ENCODE results near the gene STRAP.

The STRAP gene

DNA sequence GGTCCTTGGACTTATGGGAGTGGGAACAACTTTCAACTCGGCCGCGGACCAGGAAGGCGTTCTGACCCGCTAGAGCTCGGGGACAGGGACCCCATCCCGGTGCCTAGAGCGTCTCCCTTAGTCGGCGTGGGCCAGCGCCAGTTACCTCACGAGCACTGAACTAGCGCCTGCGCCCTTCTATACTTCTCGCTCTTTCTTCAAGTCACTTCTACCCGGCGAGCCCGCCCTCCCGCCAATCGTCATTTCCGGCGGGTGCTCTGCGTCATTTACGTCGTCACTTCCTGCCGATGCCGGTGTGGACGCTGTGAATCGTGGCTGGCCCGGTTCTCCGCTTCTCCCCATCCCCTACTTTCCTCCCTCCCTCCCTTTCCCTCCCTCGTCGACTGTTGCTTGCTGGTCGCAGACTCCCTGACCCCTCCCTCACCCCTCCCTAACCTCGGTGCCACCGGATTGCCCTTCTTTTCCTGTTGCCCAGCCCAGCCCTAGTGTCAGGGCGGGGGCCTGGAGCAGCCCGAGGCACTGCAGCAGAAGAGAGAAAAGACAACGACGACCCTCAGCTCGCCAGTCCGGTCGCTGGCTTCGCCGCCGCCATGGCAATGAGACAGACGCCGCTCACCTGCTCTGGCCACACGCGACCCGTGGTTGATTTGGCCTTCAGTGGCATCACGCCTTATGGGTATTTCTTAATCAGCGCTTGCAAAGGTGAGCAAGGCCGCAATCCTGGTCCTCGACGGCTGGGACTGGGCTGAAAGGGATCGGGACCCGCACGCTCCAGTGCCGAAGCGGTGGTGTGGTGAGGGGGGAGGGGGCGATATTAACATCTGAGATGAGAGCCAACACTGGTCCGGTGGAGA, at the start of gene STRAP (continued):
- TF ChIP-seq ZNF366 (tag by site-specific recombination; conservative IDR thresholded peaks at IDR 0.05) (peak; percentile 93), KLF1 (tag by site-specific recombination; IDR thresholded peaks at IDR 0.05) (peak; percentile 56), ZSCAN16 (tag by site-specific recombination; IDR thresholded peaks at IDR 0.05) (no peak), GLIS2 (tag by site-specific recombination; IDR thresholded peaks at IDR 0.05) (0 out of 2 replicates have a peak, but pooled peaks have one; percentile 38), ZNF701 (tag by site-specific recombination; IDR thresholded peaks at IDR 0.05) (no peak), YY2 (tag by site-specific recombination; IDR thresholded peaks at IDR 0.05) (peak; percentile 65), SP3 (tag by site-specific recombination; IDR thresholded peaks at IDR 0.05) (peak; percentile 81), ZNF529 (tag by site-specific recombination; IDR thresholded peaks at IDR 0.05; ENCODE audit: insufficient replicate concordance) (no peak), EGR2 (tag by site-specific recombination; IDR thresholded peaks at IDR 0.05; ENCODE audit: low read depth) (no peak), ZNF561 (tag by site-specific recombination; IDR thresholded peaks at IDR 0.05; ENCODE audit: borderline replicate concordance) (0 out of 2 replicates have a peak, but pooled peaks have one; percentile 52), KLF10 (tag by site-specific recombination; IDR thresholded peaks at IDR 0.05) (no peak), ZNF585B (tag by site-specific recombination; IDR thresholded peaks at IDR 0.05) (no peak), ZNF596 (tag by site-specific recombination; IDR thresholded peaks at IDR 0.05) (0 out of 2 replicates have a peak, but pooled peaks have one; percentile 27), SP2 (tag by site-specific recombination; IDR thresholded peaks at IDR 0.05) (peak; percentile 96), ZNF571 (tag by site-specific recombination; IDR thresholded peaks at IDR 0.05) (no peak), ZNF501 (tag by site-specific recombination; IDR thresholded peaks at IDR 0.05) (no peak; the same call in 1 of the 2 replicates), ZNF777 (tag by site-specific recombination; IDR thresholded peaks at IDR 0.05; ENCODE audit: borderline replicate concordance) (0 out of 2 replicates have a peak, but pooled peaks have one; percentile 17), ZBTB20 (tag by site-specific recombination; IDR thresholded peaks at IDR 0.05) (peak; percentile 19; the same call in 1 of the 2 replicates)
- TF ChIP-seq, protein P1, sequence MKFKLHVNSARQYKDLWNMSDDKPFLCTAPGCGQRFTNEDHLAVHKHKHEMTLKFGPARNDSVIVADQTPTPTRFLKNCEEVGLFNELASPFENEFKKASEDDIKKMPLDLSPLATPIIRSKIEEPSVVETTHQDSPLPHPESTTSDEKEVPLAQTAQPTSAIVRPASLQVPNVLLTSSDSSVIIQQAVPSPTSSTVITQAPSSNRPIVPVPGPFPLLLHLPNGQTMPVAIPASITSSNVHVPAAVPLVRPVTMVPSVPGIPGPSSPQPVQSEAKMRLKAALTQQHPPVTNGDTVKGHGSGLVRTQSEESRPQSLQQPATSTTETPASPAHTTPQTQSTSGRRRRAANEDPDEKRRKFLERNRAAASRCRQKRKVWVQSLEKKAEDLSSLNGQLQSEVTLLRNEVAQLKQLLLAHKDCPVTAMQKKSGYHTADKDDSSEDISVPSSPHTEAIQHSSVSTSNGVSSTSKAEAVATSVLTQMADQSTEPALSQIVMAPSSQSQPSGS (tag by site-specific recombination; IDR thresholded peaks at IDR 0.05; ENCODE audit: low read depth) = peak; percentile 54; the same call in 1 of the 2 replicates
- TF ChIP-seq, protein P2, sequence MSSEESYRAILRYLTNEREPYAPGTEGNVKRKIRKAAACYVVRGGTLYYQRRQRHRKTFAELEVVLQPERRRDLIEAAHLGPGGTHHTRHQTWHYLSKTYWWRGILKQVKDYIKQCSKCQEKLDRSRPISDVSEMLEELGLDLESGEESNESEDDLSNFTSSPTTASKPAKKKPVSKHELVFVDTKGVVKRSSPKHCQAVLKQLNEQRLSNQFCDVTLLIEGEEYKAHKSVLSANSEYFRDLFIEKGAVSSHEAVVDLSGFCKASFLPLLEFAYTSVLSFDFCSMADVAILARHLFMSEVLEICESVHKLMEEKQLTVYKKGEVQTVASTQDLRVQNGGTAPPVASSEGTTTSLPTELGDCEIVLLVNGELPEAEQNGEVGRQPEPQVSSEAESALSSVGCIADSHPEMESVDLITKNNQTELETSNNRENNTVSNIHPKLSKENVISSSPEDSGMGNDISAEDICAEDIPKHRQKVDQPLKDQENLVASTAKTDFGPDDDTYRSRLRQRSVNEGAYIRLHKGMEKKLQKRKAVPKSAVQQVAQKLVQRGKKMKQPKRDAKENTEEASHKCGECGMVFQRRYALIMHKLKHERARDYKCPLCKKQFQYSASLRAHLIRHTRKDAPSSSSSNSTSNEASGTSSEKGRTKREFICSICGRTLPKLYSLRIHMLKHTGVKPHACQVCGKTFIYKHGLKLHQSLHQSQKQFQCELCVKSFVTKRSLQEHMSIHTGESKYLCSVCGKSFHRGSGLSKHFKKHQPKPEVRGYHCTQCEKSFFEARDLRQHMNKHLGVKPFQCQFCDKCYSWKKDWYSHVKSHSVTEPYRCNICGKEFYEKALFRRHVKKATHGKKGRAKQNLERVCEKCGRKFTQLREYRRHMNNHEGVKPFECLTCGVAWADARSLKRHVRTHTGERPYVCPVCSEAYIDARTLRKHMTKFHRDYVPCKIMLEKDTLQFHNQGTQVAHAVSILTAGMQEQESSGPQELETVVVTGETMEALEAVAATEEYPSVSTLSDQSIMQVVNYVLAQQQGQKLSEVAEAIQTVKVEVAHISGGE (tag by site-specific recombination; conservative IDR thresholded peaks at IDR 0.05; ENCODE audit: low read depth) = peak; percentile 89
- TF ChIP-seq, protein P3, sequence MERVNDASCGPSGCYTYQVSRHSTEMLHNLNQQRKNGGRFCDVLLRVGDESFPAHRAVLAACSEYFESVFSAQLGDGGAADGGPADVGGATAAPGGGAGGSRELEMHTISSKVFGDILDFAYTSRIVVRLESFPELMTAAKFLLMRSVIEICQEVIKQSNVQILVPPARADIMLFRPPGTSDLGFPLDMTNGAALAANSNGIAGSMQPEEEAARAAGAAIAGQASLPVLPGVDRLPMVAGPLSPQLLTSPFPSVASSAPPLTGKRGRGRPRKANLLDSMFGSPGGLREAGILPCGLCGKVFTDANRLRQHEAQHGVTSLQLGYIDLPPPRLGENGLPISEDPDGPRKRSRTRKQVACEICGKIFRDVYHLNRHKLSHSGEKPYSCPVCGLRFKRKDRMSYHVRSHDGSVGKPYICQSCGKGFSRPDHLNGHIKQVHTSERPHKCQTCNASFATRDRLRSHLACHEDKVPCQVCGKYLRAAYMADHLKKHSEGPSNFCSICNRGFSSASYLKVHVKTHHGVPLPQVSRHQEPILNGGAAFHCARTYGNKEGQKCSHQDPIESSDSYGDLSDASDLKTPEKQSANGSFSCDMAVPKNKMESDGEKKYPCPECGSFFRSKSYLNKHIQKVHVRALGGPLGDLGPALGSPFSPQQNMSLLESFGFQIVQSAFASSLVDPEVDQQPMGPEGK (tag by site-specific recombination; IDR thresholded peaks at IDR 0.05) = peak; percentile 90
- TF ChIP-seq, protein P4, sequence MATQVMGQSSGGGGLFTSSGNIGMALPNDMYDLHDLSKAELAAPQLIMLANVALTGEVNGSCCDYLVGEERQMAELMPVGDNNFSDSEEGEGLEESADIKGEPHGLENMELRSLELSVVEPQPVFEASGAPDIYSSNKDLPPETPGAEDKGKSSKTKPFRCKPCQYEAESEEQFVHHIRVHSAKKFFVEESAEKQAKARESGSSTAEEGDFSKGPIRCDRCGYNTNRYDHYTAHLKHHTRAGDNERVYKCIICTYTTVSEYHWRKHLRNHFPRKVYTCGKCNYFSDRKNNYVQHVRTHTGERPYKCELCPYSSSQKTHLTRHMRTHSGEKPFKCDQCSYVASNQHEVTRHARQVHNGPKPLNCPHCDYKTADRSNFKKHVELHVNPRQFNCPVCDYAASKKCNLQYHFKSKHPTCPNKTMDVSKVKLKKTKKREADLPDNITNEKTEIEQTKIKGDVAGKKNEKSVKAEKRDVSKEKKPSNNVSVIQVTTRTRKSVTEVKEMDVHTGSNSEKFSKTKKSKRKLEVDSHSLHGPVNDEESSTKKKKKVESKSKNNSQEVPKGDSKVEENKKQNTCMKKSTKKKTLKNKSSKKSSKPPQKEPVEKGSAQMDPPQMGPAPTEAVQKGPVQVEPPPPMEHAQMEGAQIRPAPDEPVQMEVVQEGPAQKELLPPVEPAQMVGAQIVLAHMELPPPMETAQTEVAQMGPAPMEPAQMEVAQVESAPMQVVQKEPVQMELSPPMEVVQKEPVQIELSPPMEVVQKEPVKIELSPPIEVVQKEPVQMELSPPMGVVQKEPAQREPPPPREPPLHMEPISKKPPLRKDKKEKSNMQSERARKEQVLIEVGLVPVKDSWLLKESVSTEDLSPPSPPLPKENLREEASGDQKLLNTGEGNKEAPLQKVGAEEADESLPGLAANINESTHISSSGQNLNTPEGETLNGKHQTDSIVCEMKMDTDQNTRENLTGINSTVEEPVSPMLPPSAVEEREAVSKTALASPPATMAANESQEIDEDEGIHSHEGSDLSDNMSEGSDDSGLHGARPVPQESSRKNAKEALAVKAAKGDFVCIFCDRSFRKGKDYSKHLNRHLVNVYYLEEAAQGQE (tag by site-specific recombination; IDR thresholded peaks at IDR 0.05) = 0 out of 2 replicates have a peak, but pooled peaks have one; percentile 4
- TF ChIP-seq, protein P5, sequence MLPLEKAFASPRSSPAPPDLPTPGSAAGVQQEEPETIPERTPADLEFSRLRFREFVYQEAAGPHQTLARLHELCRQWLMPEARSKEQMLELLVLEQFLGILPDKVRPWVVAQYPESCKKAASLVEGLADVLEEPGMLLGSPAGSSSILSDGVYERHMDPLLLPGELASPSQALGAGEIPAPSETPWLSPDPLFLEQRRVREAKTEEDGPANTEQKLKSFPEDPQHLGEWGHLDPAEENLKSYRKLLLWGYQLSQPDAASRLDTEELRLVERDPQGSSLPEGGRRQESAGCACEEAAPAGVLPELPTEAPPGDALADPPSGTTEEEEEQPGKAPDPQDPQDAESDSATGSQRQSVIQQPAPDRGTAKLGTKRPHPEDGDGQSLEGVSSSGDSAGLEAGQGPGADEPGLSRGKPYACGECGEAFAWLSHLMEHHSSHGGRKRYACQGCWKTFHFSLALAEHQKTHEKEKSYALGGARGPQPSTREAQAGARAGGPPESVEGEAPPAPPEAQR (tag by site-specific recombination; IDR thresholded peaks at IDR 0.05) = no peak
- TF ChIP-seq, protein P6, sequence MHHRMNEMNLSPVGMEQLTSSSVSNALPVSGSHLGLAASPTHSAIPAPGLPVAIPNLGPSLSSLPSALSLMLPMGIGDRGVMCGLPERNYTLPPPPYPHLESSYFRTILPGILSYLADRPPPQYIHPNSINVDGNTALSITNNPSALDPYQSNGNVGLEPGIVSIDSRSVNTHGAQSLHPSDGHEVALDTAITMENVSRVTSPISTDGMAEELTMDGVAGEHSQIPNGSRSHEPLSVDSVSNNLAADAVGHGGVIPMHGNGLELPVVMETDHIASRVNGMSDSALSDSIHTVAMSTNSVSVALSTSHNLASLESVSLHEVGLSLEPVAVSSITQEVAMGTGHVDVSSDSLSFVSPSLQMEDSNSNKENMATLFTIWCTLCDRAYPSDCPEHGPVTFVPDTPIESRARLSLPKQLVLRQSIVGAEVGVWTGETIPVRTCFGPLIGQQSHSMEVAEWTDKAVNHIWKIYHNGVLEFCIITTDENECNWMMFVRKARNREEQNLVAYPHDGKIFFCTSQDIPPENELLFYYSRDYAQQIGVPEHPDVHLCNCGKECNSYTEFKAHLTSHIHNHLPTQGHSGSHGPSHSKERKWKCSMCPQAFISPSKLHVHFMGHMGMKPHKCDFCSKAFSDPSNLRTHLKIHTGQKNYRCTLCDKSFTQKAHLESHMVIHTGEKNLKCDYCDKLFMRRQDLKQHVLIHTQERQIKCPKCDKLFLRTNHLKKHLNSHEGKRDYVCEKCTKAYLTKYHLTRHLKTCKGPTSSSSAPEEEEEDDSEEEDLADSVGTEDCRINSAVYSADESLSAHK (tag by site-specific recombination; IDR thresholded peaks at IDR 0.05) = no peak
